NCI-H146 treated with DMSO at 0.1 percent for 48 hours (cell line): ENCODE measurements around the gene LILRA6.
"Not testable (repeated sequence)": the region's sequence is repeated elsewhere in the genome, so short reads cannot be mapped to it uniquely, and the experiment has no call there.

Source experiments
- DNase-seq: peaks from one replicate; lab custom pipeline; 2025; ENCODE audit not compliant: unreplicated experiment; lab: John Stamatoyannopoulos, UW

The LILRA6 gene

DNA sequence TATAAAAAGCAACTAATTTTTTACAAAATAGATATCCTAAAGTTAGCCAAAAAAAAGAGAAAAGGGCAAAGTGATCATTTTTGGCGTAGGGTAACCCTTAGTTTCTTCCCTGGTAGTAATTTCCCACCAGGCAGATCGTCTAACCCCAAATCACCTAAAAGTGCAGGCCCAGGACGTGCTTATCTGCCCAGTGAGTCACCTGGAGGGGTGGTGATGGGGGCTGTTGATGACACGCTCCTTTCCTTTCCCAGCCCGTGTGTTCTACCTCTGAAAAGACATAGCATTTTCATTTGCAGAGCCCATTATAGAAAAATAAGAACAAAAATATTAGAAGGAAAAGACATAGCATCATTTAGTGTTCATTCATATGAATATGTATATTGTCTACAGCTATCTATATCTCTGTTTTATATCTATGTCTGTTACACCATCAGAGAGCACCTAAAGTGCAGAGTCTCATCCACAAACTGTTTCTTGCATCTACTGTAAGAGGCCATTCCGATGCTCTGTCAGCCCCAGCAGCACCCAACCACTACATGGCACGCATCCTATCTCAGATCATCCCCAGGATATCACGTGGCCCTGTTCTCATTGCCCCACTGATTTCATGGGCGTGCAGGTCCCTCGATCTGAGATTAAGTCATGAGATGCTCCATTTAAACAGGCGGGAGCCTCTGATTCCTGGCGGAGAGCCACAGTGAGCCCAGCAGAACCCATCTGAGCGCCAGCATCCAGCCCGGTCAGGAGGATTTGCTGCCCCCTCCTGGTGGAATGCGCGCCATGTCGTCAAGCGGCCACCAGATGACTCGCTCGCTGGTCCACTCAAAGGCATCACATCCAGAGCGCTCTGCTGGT, 11.3 kb downstream of the LILRA6 start:
- peak; percentile 81 for DNase-seq

DNA sequence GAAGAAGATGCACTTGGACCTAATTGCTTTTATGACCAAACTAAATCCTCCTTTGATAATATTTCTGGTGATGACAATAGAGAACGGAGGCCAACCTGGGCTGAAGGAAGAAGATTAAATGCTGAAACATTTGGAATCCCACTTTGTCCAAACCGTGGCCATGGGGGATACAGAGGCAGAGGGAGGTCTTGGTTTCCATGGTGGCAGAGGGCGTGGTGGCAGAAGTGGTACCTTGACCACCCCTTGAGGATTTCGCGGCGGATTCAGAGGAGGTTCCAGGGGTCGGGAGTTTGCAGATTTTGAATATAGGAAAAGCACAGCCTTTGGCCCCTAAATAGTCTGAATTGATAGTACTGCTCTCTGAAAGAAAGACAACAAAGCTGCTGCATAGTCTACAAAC, 12.6 kb downstream of the LILRA6 start:
- no peak for DNase-seq

DNA sequence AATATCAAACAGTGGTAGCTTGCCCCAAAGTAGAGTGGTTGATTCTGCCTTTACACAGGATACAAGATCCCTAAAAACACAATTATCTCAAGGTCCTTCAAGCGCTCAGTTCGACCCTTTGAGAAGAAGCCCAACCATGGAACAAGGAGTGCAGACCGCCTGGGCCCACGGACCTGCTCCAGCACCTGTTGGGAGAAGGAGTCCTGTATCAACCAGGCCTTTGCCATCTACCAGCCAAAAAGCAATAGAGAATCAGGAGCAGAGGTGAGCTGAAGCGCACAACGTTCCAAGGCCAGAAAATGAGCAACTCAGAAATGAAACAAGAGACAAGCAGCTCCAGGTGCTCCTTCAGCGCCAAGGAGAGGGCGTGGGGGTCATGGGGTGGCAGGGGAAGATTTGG, 13.4 kb downstream of the LILRA6 start:
- DNase-seq: no peak

GRCh38 chr19:54224619-54225018, 18.0 kb downstream of the LILRA6 start:
- DNase-seq: not testable (repeated sequence)

DNA sequence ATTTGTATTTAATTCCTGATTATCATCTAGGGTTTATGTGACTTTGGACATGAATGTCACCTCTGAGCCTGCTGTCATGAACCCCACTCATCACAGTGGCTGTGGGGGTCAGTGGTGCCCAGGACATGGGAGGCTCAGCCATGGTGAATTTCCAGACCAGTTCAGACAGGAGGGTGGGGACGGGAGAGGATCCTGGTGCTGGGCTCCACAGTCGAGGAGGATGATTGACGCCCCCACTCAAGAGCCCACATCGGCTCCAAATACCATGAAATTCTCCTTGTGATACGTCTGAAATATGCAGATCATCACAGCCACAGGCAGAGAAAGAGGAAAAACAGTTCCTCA, 18.7 kb downstream of the LILRA6 start:
- not testable (repeated sequence) for DNase-seq

- not testable (repeated sequence) for DNase-seq
Observed at GRCh38 chr19:54223277-54223936, 19.2 kb downstream of the LILRA6 start.

DNA sequence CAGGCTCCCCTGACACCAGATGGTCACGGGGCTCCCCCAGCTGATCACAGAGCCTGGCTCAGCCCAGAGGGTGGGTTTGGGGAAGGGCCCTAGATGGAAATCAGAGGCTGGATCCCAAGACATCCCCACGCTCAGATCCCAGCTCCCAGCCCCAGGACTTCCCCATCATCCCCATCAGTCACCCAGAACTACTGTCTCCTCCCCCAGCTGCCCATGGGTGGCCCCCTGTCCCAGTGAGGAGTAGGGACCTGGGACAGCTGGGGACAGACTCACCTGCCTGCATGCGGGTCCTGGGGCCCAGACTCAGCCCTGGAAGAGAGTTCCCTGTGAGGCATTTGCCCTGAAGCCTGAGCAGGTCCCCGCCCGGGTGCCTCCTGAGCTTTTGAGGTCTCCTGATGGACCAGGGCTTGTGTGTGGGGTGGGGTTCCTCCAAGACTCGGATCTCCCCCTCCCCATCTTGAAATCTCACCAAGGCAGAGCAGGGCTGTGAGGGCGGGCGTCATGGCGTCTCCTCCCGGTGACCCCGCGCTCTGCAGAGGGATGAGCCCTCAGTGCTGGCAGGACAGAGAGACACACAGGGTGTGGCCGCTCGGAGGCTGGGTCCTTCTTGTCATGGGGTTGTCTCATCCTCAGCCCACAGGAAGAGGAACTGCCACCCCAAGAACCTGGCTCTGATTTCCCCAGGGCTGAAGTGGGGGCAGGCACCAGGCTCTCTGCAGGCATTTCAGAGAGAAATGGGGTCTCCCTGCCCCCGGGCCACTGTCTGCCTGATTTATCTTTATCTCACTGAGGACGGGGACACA, 19.9 kb downstream of the LILRA6 start, which contains the start of gene LILRB3:
LILRB3 (minus strand) TSS at position 534 of the 803 bp plus-strand sequence; CDS start at position 503, 31 bp downstream.
- DNase-seq: not testable (repeated sequence)

DNA sequence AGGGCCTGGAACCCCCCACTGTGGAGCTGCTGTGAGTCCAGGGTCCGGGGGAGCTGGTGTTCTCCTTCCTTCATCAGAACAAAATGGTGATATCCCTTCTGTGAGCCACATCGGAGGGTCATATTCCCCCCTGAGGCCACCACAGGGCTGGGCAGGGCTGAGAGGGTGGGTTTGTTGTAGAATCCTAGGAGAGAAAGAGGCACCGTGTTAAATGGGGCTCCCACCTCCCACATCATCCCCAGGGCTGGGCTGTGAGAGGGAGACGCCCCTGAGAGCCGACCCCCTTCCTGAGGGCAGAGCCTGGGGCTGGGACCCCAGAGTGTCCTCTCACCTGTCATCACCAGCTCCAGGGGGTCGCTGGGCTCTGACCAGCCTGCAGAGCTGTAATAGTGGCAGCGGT, 20.6 kb downstream of the LILRA6 start:
- not testable (repeated sequence) for DNase-seq

DNA sequence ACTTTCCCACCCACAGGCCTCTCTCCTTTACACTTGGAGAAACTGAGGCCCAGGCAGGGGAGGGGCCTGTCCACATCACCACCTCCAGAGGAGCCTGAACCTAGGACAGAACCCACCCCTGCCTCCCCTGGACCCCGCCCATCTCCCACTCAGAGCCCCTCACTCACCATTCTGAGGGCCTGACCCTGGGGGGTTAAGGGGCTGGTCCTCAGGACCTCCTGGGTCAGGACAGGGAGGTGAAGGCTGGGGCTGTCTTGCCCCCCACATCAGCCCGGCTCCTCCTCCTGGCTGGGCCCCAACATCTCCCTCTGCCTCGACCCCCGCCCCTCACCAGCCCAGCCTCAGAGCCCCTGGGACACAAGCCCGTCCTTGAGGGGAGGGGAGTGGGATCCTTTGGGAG, 22.9 kb downstream of the LILRA6 start:
- not testable (repeated sequence) for DNase-seq

GRCh38 chr19:54218960-54219661, 23.5 kb downstream of the LILRA6 start:
- DNase-seq: no peak

- DNase-seq: no peak
Observed at GRCh38 chr19:54218259-54218658, 24.3 kb downstream of the LILRA6 start.

- not testable (repeated sequence) for DNase-seq
Observed at GRCh38 chr19:54217517-54218247, 24.9 kb downstream of the LILRA6 start.

GRCh38 chr19:54216869-54217268, 25.7 kb downstream of the LILRA6 start:
- no peak for DNase-seq

GRCh38 chr19:54214734-54215133, 27.9 kb downstream of the LILRA6 start:
- not testable (repeated sequence) for DNase-seq

DNA sequence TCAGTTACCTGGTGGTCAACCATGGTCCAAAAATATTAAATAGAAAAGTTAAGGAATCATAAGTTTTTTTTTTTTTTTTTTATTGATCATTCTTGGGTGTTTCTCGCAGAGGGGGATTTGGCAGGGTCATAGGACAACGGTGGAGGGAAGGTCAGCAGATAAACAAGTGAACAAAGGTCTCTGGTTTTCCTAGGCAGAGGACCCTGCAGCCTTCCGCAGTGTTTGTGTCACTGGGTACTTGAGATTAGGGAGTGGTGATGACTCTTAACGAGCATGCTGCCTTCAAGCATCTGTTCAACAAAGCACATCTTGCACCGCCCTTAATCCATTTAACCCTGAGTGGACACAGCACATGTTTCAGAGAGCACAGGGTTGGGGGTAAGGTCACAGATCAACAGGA, 28.4 kb downstream of the LILRA6 start:
- not testable (repeated sequence) for DNase-seq

DNA sequence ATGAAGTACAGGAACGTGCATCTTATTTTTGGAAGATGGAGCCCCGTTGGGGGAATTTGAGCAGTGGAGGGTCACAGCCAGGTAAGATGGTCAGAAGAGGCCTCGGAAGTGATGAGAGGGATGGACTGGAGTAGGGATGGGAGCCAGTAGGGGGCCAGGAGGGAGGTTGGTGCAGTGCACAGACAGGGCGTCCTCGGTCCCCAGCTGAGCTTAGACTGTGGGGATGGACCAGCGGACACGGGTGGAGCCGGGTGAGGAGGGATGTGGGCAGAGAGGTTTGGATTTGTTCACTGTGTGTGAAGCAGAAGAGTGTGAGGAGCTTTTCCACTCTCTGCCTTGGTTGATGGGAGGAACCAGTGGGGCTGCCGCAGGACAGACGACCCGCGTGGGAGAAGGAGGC, 31.4 kb downstream of the LILRA6 start:
- DNase-seq: no peak

DNA sequence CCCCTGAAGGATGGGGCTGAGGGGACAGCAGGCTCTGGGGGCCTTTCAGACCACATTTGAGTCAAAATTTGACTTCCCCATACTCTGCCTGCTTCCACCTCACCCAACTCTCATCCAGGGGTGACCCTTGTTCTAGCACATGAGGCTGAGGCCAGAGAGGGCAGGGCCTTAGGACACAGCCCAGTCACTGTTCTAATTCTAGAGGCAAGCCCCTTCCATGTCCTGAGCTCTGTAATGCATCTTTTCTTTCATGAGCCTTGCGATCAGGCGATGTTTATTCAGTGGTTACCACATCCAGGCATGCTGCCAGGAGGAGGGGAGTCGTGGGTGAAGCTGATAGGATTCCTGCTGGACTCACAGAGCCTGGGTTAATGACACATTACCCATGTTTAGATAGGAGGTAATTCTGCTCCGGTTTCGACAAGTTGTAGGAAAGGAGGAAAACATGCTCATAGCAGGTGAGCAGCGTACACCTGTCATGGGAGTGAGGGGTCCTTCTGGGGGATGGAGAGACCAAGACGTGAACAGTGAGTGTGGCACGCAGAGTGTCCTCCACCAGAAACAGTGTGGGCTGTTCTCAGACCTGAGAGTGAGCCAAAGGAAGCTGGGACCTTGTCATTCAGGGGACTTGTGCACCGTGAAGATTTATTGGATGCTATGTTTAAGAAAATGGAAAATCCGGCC, 32.6 kb downstream of the LILRA6 start:
- peak; percentile 83 for DNase-seq

DNA sequence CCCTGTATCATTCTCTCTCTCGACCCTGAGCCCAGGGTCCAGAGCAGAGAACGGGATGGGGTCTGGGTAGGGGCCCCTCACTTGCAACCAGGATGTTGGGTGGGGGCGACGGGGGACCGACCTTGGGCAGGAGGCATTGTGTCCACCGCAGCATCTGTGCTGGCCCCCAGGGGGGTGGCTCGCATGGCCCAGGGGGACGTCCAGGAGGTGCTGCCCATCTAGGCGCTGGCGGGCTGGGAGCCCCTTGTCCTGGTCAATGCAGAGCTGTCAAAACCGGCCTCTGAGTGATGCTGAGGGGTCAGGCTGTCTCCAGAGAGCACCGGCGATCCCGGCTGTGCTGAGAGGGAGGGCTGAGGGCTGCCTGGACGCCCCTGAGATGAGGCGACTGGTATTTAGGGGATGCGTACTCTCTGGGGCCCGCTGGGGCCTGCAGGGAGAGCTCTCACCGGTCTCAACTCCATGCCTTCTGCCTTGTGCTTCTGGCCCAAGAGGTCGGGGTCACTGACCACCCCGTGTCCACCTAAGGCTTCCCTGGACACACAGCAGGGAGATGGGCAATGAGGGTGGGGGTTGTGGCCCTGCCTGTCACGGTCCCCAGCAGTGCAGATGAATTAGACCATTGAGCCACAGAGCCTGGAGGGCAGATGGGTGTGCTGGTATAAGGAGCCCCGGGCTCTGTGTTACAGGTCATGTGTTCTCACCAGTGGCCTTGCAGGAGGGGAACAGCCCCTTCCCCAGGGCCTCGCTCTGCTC, 33.4 kb downstream of the LILRA6 start:
- DNase-seq: no peak

- DNase-seq: no peak
Observed at GRCh38 chr19:54208784-54209057, 33.9 kb downstream of the LILRA6 start.
